Brain pericyte (primary cell): ENCODE data around the gene MAGEE1.

Source experiments
- DNase-seq: peaks from one replicate; pipeline ENCODE4 v3.0.0-alpha.2; 2012; ENCODE audit warnings: low read depth, low spot score

Gene MAGEE1

GRCh38 chrX:76427560-76428242, at the start of gene MAGEE1:
TSS of gene MAGEE1 (plus strand) at chrX:76427710. CDS start at chrX:76427931, 221 bp downstream.
- DNase-seq: peak; percentile 10

GRCh38 chrX:76398970-76399369, 28.5 kb upstream of the MAGEE1 start:
- DNase-seq: no peak

GRCh38 chrX:76407795-76408194, 19.7 kb upstream of the MAGEE1 start:
- DNase-seq: no peak

- DNase-seq: no peak
These were observed 7.3 kb upstream of the MAGEE1 start for GRCh38 chrX:76420237-76420636.

- DNase-seq: no peak
These were observed 977 bp downstream of the MAGEE1 start for GRCh38 chrX:76428243-76429130.

- no peak for DNase-seq
These were observed 5.7 kb downstream of the MAGEE1 start for GRCh38 chrX:76433219-76433618.

- DNase-seq: no peak
These were observed 6.7 kb downstream of the MAGEE1 start for GRCh38 chrX:76434103-76434741.

- no peak for DNase-seq
These were observed 11.7 kb downstream of the MAGEE1 start for GRCh38 chrX:76439188-76439587.

GRCh38 chrX:76453737-76454406, 26.4 kb downstream of the MAGEE1 start:
- DNase-seq: no peak

- DNase-seq: no peak
These were observed 27.0 kb downstream of the MAGEE1 start for GRCh38 chrX:76454456-76454927.

GRCh38 chrX:76477353-76477752, 49.8 kb downstream of the MAGEE1 start:
- DNase-seq: no peak
